Stomach smooth muscle (tissue), 2 donors: ENCODE results near the gene PXYLP1.

Experiments
- H3K27ac ChIP-seq: one replicate; pipeline ENCODE4 v1.7.0; 2013; ENCODE audit warnings: mild to moderate bottlenecking, low read length, inconsistent platforms
- H3K27me3 ChIP-seq, 2 donors: one replicate each; pipeline ENCODE4 v1.7.0; 2013; ENCODE audit warnings: low read length in 2 of 2; ENCODE audit not compliant: insufficient read depth in 2 of 2, control insufficient read depth in 1 of 2
- H3K36me3 ChIP-seq, 2 donors: one replicate each; pipeline ENCODE4 v1.7.0; 2013; ENCODE audit warnings: low read length in 2 of 2; ENCODE audit not compliant: control insufficient read depth in 2 of 2, insufficient read depth in 2 of 2
- H3K4me1 ChIP-seq: one replicate; pipeline ENCODE4 v1.7.0; 2013; ENCODE audit warnings: low read length; ENCODE audit not compliant: control insufficient read depth, insufficient read depth
- H3K4me3 ChIP-seq, 2 donors: one replicate each; pipeline ENCODE4 v1.7.0; 2013; ENCODE audit warnings: low read length in 2 of 2
- H3K9ac ChIP-seq, 2 donors: one replicate each; pipeline ENCODE4 v1.7.0; 2013; ENCODE audit warnings: low read length in 2 of 2, mild to moderate bottlenecking in 1 of 2
- H3K9me3 ChIP-seq, 2 donors: one replicate each; pipeline ENCODE4 v1.7.0; 2013; ENCODE audit warnings: low read length in 2 of 2; ENCODE audit not compliant: control insufficient read depth in 2 of 2
- donor health status: healthy.
- donor health status: Pancreatic carcinoma.

The PXYLP1 gene

DNA sequence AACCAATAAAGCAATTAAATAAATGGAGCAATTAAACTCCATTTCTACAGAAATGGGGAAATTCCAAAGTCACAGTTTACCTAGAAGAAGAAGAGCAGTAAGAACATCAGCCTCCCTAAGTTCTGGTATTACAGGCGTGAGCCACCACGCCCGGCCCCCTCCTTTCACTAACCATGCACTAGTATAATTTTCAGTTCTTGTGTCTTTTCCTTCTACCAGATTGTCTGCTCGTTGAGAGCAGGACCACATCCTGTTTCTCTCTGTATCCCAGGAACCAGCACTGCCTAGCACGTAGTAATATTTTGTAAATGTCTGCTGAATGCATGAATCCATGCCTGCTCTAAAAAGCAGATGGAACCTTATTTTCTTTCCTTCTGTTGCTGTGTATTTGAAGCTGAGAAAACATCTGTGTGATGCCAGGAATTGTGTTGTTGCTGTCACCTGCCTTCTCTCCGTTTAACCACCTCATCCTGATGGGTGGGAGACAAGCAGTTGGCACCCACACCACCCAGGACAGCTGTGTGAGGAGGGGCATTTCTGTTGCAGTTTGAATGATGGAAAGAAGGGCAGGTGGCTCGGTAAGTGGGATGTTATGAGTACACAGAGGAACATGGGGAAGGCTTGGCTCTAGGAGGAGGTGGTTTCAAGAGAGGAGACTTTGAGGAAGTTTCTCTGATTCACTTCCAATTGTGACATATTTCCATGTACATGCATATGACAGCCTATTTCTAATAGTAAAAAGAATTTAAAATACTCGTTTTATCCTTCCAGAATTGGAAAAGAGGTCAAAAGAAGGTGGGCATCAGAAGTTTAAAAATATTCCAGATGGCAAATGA, 30.1 kb downstream of the PXYLP1 start:
- H3K27ac ChIP-seq = peak overlapping the region; percentile 37
- H3K36me3 ChIP-seq = peaks cover 3 to 6% of the 10 kb centered on the region in 2 donors
- H3K27me3 ChIP-seq = no peaks in the 10 kb centered on the region
- peaks cover 5% of the 10 kb centered on the region for H3K4me1 ChIP-seq
- no peak overlapping the region for H3K9ac ChIP-seq
- H3K4me3 ChIP-seq = no peak overlapping the region
- H3K9me3 ChIP-seq = no peaks in the 10 kb centered on the region

- peaks cover 7% of the 10 kb centered on the region for H3K4me1 ChIP-seq
- no peak overlapping the region for H3K27ac ChIP-seq
- no peak overlapping the region for H3K4me3 ChIP-seq
- no peaks in the 10 kb centered on the region for H3K27me3 ChIP-seq
- H3K9me3 ChIP-seq = no peaks in the 10 kb centered on the region
- no peak overlapping the region for H3K9ac ChIP-seq
- H3K36me3 ChIP-seq = peaks cover 3 to 6% of the 10 kb centered on the region in 2 donors
Observed at GRCh38 chr3:141262308-141262705, 30.7 kb downstream of the PXYLP1 start.

DNA sequence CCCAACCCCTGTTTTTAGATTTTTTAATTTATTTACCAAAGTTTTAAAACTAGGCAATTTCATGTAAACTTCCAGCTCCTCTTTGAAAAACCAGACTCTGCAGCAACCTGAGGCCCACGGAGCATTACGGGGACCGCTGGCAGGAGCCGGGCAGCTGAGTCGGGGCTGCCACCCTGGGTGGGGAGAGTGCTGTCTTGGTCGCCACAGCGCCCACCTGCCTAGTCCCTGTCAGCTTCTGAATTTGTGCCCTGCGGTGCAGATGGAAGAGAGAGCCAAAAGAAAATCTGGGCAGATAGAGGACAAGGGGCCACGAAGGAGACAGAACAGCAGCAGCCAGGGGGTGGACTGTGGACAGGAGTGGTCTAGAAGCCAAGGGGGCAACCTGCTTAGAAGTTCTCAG, 34.6 kb downstream of the PXYLP1 start:
- peaks cover 7% of the 10 kb centered on the region for H3K4me1 ChIP-seq
- H3K9me3 ChIP-seq = no peaks in the 10 kb centered on the region
- H3K27ac ChIP-seq = no peak overlapping the region
- H3K27me3 ChIP-seq = no peaks in the 10 kb centered on the region
- H3K9ac ChIP-seq = no peak overlapping the region
- H3K4me3 ChIP-seq = no peak overlapping the region
- H3K36me3 ChIP-seq = peaks cover 0 to 2% of the 10 kb centered on the region in 2 donors

GRCh38 chr3:141266797-141267555, 35.4 kb downstream of the PXYLP1 start:
- Histone ChIP-seq H3K4me1 (peaks cover 3% of the 10 kb centered on the region), H3K27me3 (no peaks in the 10 kb centered on the region), H3K27ac (no peak overlapping the region), H3K4me3 (peak overlapping the region in 1 of 2 donors; percentile 29), H3K36me3 (peaks cover 0 to 2% of the 10 kb centered on the region in 2 donors), H3K9me3 (no peaks in the 10 kb centered on the region), H3K9ac (no peak overlapping the region)

- Histone ChIP-seq H3K36me3 (peaks cover 0 to 2% of the 10 kb centered on the region in 2 donors), H3K27ac (no peak overlapping the region), H3K4me1 (peaks cover 3% of the 10 kb centered on the region), H3K9ac (no peak overlapping the region), H3K27me3 (no peaks in the 10 kb centered on the region), H3K9me3 (no peaks in the 10 kb centered on the region), H3K4me3 (no peak overlapping the region)
Observed at GRCh38 chr3:141267629-141268028, 36.0 kb downstream of the PXYLP1 start.

DNA sequence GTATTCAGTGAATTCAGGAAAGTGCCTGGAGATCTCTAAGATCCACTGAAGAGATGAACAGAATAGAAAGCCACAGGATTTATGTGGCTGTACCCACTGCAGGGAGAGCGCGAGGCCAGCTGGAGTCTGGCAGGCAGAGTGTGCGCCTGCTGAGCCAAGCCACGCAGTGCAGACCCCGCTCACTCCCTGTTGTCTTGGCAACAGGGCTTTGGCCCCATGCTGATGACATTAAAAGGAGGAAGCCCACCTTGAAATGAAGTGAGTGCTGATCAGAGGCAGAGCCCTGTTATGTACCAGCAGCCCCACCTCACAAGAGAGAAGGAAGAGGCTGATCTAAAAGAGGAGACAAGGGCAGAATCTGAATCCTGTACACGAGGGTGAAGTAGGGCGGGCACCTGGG, 36.7 kb downstream of the PXYLP1 start:
- H3K27me3 ChIP-seq = no peaks in the 10 kb centered on the region
- H3K36me3 ChIP-seq = peaks cover 0 to 2% of the 10 kb centered on the region in 2 donors
- no peaks in the 10 kb centered on the region for H3K9me3 ChIP-seq
- H3K4me3 ChIP-seq = no peak overlapping the region
- no peak overlapping the region for H3K27ac ChIP-seq
- H3K9ac ChIP-seq = no peak overlapping the region
- peaks cover 3% of the 10 kb centered on the region for H3K4me1 ChIP-seq

GRCh38 chr3:141268791-141269190, 37.2 kb downstream of the PXYLP1 start:
- Histone ChIP-seq H3K36me3 (peaks cover 0 to 2% of the 10 kb centered on the region in 2 donors), H3K9ac (no peak overlapping the region), H3K4me1 (peaks cover 3% of the 10 kb centered on the region), H3K4me3 (no peak overlapping the region), H3K27ac (no peak overlapping the region), H3K27me3 (no peaks in the 10 kb centered on the region), H3K9me3 (no peaks in the 10 kb centered on the region)

DNA sequence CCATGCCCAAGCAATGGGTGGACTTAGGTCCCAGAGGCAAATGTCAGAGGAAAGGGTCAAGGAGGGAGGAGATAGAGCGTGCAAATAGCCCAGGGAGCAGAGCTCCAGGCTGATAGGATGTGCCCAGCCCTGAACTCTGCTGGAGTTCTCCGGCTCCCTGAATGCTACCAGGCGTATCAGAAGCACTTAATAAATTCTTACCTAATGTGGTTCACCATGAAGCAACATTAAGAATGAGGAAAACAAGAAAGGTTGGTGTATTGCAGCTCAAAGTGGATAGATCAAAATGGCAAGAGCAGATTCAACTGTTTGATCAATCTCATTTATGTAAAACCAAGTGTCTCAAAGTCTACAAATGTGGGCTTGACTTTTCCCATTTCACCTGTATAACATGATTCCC, 38.3 kb downstream of the PXYLP1 start:
- Histone ChIP-seq H3K4me3 (no peak overlapping the region), H3K36me3 (no peaks in the 10 kb centered on the region)

GRCh38 chr3:141271279-141272030, 39.8 kb downstream of the PXYLP1 start:
- H3K36me3 ChIP-seq = no peaks in the 10 kb centered on the region
- H3K27me3 ChIP-seq = no peaks in the 10 kb centered on the region
- H3K27ac ChIP-seq = no peak overlapping the region
- peaks cover 3% of the 10 kb centered on the region for H3K4me1 ChIP-seq
- no peak overlapping the region for H3K9ac ChIP-seq
- H3K9me3 ChIP-seq = no peaks in the 10 kb centered on the region
- H3K4me3 ChIP-seq = no peak overlapping the region

More for the DNA sequence above, 38.3 kb downstream of the PXYLP1 start:
- peaks cover 3% of the 10 kb centered on the region for H3K4me1 ChIP-seq
- no peaks in the 10 kb centered on the region for H3K9me3 ChIP-seq
- no peaks in the 10 kb centered on the region for H3K27me3 ChIP-seq
- no peak overlapping the region for H3K9ac ChIP-seq
- H3K27ac ChIP-seq = no peak overlapping the region

GRCh38 chr3:141272906-141273662, 41.5 kb downstream of the PXYLP1 start:
- Histone ChIP-seq H3K9me3 (no peaks in the 10 kb centered on the region), H3K4me3 (no peak overlapping the region), H3K9ac (no peak overlapping the region), H3K27ac (no peak overlapping the region), H3K36me3 (no peaks in the 10 kb centered on the region), H3K4me1 (no peaks in the 10 kb centered on the region), H3K27me3 (no peaks in the 10 kb centered on the region)
